ENCODE data around the gene FARP1. TPM values are rescaled to one million over a fixed set of nuclear protein-coding genes. Genes with fewer than 3 reads are reported as not detected.

The FARP1 gene
- total RNA-seq, 2 experiments from 2014 or later = not detected

- no TSS peak for BruUV-seq (replicated peaks)
Observed at GRCh38 chr13:98182153-98182552, 39.3 kb downstream of the FARP1 start.

DNA sequence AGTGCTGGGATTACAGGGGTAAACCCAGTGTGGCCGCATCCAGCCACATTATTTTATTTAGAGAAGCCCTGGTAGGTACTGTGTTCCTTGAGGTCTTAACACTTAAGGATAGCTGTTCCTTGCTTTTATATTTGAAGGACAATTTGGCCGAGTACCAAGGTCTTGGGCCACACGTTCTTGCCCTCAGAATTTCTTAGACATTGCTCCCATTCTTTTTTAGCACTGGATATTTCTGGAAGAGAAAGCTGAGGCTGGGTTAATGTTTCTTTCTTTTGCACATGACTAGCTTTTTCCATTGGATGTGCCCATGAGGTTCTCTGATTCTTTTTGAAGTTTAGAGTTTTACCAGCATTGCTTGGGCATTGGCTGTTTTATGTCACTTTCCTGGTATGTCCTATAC, 39.7 kb downstream of the FARP1 start:
- no TSS peak for BruUV-seq (replicated peaks)
- POLR2A ChIA-PET = interaction anchor here (0.6 kb wide), 1 partner anchor 116 kb away, joined by 3 read pairs; no protein-coding TSS in a partner anchor
- no peak overlapping the region for H2AFZ ChIP-seq (ENCODE audit: low read length)
- CTCF ChIA-PET (ENCODE audit: unreplicated experiment) = no interaction called here
- H3K79me2 ChIP-seq (ENCODE audit: insufficient read depth, low read depth, low read length) = no peaks in the 10 kb centered on the region
- no peaks in the 10 kb centered on the region for H4K20me1 ChIP-seq (ENCODE audit: insufficient read depth, low read length)
- H3K4me1 ChIP-seq (ENCODE audit: insufficient read depth, low read length, poor library complexity, severe bottlenecking) = no peaks in the 10 kb centered on the region
- H3K9me3 ChIP-seq (ENCODE audit: low read length) = no peaks in the 10 kb centered on the region
- H3K27ac ChIP-seq (ENCODE audit: low read depth, low read length, poor library complexity, severe bottlenecking) = no peak overlapping the region
- H3K4me2 ChIP-seq (ENCODE audit: low read length) = no peak overlapping the region
- no peaks in the 10 kb centered on the region for H3K36me3 ChIP-seq (ENCODE audit: insufficient read depth, low read length)
- no peak for DNase-seq (ENCODE audit: low spot score)
- intact Hi-C loops (cut with micrococcal nuclease; ENCODE audit: unreplicated experiment) = no loop called here
- no peaks in the 10 kb centered on the region for H3K9me2 ChIP-seq (ENCODE audit: insufficient read depth, low read length)
- TF ChIP-seq CTCF (conservative IDR thresholded peaks at IDR 0.05; ENCODE audit: low read length) = no peak
- no peak overlapping the region for H3K4me3 ChIP-seq (ENCODE audit: low read depth, low read length, poor library complexity, severe bottlenecking)

More at GRCh38 chr13:98182153-98182552, 39.3 kb downstream of the FARP1 start:
- ChIA-PET POLR2A (interaction anchor here (0.6 kb wide), 1 partner anchor 116 kb away, joined by 3 read pairs; no protein-coding TSS in a partner anchor), CTCF (ENCODE audit: unreplicated experiment) (no interaction called here)
- Histone ChIP-seq H3K9me2 (ENCODE audit: insufficient read depth, low read length) (no peaks in the 10 kb centered on the region), H3K27ac (ENCODE audit: low read depth, low read length, poor library complexity, severe bottlenecking) (no peak overlapping the region), H3K4me3 (ENCODE audit: low read depth, low read length, poor library complexity, severe bottlenecking) (no peak overlapping the region), H3K4me1 (ENCODE audit: insufficient read depth, low read length, poor library complexity, severe bottlenecking) (no peaks in the 10 kb centered on the region), H2AFZ (ENCODE audit: low read length) (no peak overlapping the region), H3K36me3 (ENCODE audit: insufficient read depth, low read length) (no peaks in the 10 kb centered on the region), H3K79me2 (ENCODE audit: insufficient read depth, low read depth, low read length) (no peaks in the 10 kb centered on the region), H3K9me3 (ENCODE audit: low read length) (no peaks in the 10 kb centered on the region), H4K20me1 (ENCODE audit: insufficient read depth, low read length) (no peaks in the 10 kb centered on the region), H3K4me2 (ENCODE audit: low read length) (no peak overlapping the region)
- intact Hi-C loops (cut with micrococcal nuclease; ENCODE audit: unreplicated experiment) = no loop called here
- TF ChIP-seq EZH2phosphoT487 (IDR thresholded peaks at IDR 0.05; ENCODE audit: borderline replicate concordance, low read depth, low read length) = no peak
- TF ChIP-seq CTCF (conservative IDR thresholded peaks at IDR 0.05; ENCODE audit: low read length) = no peak
- no peak for DNase-seq (ENCODE audit: low spot score)

DNA sequence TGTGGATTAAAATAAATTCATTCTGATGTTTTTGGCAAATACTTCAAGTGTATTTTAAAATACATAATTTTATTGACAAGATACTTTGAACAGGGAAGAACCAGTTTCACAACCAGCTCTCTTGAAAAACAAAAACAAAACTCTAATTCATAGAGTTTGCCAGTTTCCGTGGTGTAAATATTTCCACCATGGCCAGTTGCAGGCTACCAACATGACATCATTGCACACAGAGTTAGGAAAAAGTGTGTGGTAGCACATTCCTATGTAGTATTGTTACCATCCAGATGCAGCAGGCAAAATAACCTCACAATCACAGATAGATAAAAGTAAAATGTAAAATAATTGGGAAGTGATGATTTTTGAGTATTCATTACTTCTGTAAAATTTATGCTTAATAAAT, 41.9 kb downstream of the FARP1 start:
- intact Hi-C loops (cut with micrococcal nuclease; ENCODE audit: unreplicated experiment) = no loop called here
- H3K79me2 ChIP-seq (ENCODE audit: insufficient read depth, low read depth, low read length) = no peaks in the 10 kb centered on the region
- no peak overlapping the region for H3K27ac ChIP-seq (ENCODE audit: low read depth, low read length, poor library complexity, severe bottlenecking)
- no peaks in the 10 kb centered on the region for H3K9me2 ChIP-seq (ENCODE audit: insufficient read depth, low read length)
- H3K36me3 ChIP-seq (ENCODE audit: insufficient read depth, low read length) = no peaks in the 10 kb centered on the region
- H3K4me1 ChIP-seq (ENCODE audit: insufficient read depth, low read length, poor library complexity, severe bottlenecking) = no peaks in the 10 kb centered on the region
- H3K9me3 ChIP-seq (ENCODE audit: low read length) = no peaks in the 10 kb centered on the region
- H4K20me1 ChIP-seq (ENCODE audit: insufficient read depth, low read length) = no peaks in the 10 kb centered on the region
- H2AFZ ChIP-seq (ENCODE audit: low read length) = no peak overlapping the region
- ChIA-PET POLR2A (no interaction called here), CTCF (ENCODE audit: unreplicated experiment) (no interaction called here)
- H3K4me2 ChIP-seq (ENCODE audit: low read length) = no peak overlapping the region
- no peak overlapping the region for H3K4me3 ChIP-seq (ENCODE audit: low read depth, low read length, poor library complexity, severe bottlenecking)
- no TSS peak for BruUV-seq (replicated peaks)
- no peak for TF ChIP-seq CTCF (conservative IDR thresholded peaks at IDR 0.05; ENCODE audit: low read length)
- no peak for TF ChIP-seq EZH2phosphoT487 (IDR thresholded peaks at IDR 0.05; ENCODE audit: borderline replicate concordance, low read depth, low read length)
- DNase-seq (ENCODE audit: low spot score) = no peak
